GM18499 (cell line): Measurements from ENCODE around the gene GOLGA7B.

Source experiments
- ATAC-seq: cut with Tn5 transposase; IDR thresholded peaks from one replicate; pipeline ENCODE4 v1.9.1; 2021; ENCODE audit warnings: moderate number of reproducible peaks; ENCODE audit not compliant: insufficient read depth, unreplicated experiment

The GOLGA7B gene

GRCh38 chr10:97915346-97916131 lies 65.9 kb downstream of the GOLGA7B start:
- ATAC-seq, result no peak

GRCh38 chr10:97916586-97916985 lies 66.9 kb downstream of the GOLGA7B start:
- no peak for ATAC-seq

GRCh38 chr10:97919012-97919411 lies 69.4 kb downstream of the GOLGA7B start:
- no peak for ATAC-seq

- ATAC-seq, result no peak
These were observed 71.2 kb downstream of the GOLGA7B start for GRCh38 chr10:97920865-97921264.
